Mesenchymal stem cell (in vitro differentiated cells and primary cell): ENCODE results near the gene EDEM1.
A peak's percentile ranks its signal among the peaks of the same experiment; 100 is the strongest.

Experiments used
- DNase-seq: peaks from one replicate; pipeline ENCODE4 v3.0.0-alpha.2; 2013
- H2AFZ ChIP-seq: one replicate; pipeline ENCODE4 v1.6.1; 2013; ENCODE audit warnings: low read depth, mild to moderate bottlenecking, control low read depth, inconsistent platforms, low read length, moderate library complexity
- H2AK5ac ChIP-seq: 2 replicates; pipeline ENCODE4 v1.6.1; 2013; ENCODE audit warnings: low read length, moderate library complexity, mild to moderate bottlenecking, inconsistent platforms; ENCODE audit not compliant: severe bottlenecking
- H2BK120ac ChIP-seq: one replicate; pipeline ENCODE4 v1.6.1; 2013; ENCODE audit warnings: low read depth, mild to moderate bottlenecking, inconsistent platforms, low read length, moderate library complexity
- H2BK12ac ChIP-seq, 2 experiments: one replicate each; pipeline ENCODE4 v1.6.1; 2013; ENCODE audit warnings: inconsistent platforms in 2 of 2, low read length in 2 of 2, mild to moderate bottlenecking in 2 of 2, moderate library complexity in 2 of 2, control low read depth in 1 of 2
- H2BK15ac ChIP-seq: one replicate; pipeline ENCODE4 v1.6.1; 2013; ENCODE audit warnings: mild to moderate bottlenecking, low read depth, inconsistent platforms; ENCODE audit not compliant: poor library complexity, severe bottlenecking
- H2BK5ac ChIP-seq: 2 replicates; pipeline ENCODE4 v1.6.1; 2013; ENCODE audit warnings: low read depth, mild to moderate bottlenecking, low read length, control low read depth, inconsistent platforms; ENCODE audit not compliant: poor library complexity, severe bottlenecking
- H3K14ac ChIP-seq, 2 experiments: one replicate each; pipeline ENCODE4 v1.6.1; 2013; ENCODE audit warnings: inconsistent platforms in 2 of 2, low read length in 2 of 2, control low read depth in 1 of 2, mild to moderate bottlenecking in 1 of 2, moderate library complexity in 1 of 2
- H3K18ac ChIP-seq, 2 experiments: one replicate each; pipeline ENCODE4 v1.6.1; 2013; ENCODE audit warnings: inconsistent platforms in 2 of 2, low read length in 2 of 2, control low read depth in 1 of 2, low read depth in 1 of 2, mild to moderate bottlenecking in 1 of 2
- H3K23ac ChIP-seq, 2 experiments: one replicate each; pipeline ENCODE4 v1.6.1; 2013; ENCODE audit warnings: inconsistent platforms in 2 of 2, low read length in 2 of 2, mild to moderate bottlenecking in 2 of 2, moderate library complexity in 2 of 2, control low read depth in 1 of 2
- H3K27ac ChIP-seq: 2 replicates; pipeline ENCODE4 v1.5.1; 2013; ENCODE audit warnings: mild to moderate bottlenecking, moderate library complexity, low read length, control low read depth, inconsistent platforms; ENCODE audit not compliant: poor library complexity, severe bottlenecking
- H3K27me3 ChIP-seq, 2 experiments: 2 replicates each; pipeline versions ENCODE4 v1.6.1 to v1.7.0; 2013; ENCODE audit warnings: low read length in 2 of 2, mild to moderate bottlenecking in 2 of 2, moderate library complexity in 2 of 2, control low read depth in 1 of 2, inconsistent platforms in 1 of 2; ENCODE audit not compliant: control insufficient read depth in 1 of 2, insufficient read depth in 1 of 2
- H3K36me3 ChIP-seq, 2 experiments: 2 replicates each; pipeline versions ENCODE4 v1.6.1 to v1.7.0; 2013; ENCODE audit warnings: low read length in 2 of 2, control low read depth in 1 of 2, inconsistent platforms in 1 of 2, low read depth in 1 of 2, mild to moderate bottlenecking in 1 of 2; ENCODE audit not compliant: insufficient read depth in 2 of 2, control insufficient read depth in 1 of 2
- H3K4ac ChIP-seq, 2 experiments: one replicate each; pipeline ENCODE4 v1.6.1; 2013; ENCODE audit warnings: inconsistent platforms in 2 of 2, low read length in 2 of 2, mild to moderate bottlenecking in 2 of 2, moderate library complexity in 2 of 2, control low read depth in 1 of 2, low read depth in 1 of 2
- H3K4me1 ChIP-seq: 2 replicates; pipeline ENCODE4 v1.6.1; 2013; ENCODE audit warnings: low read depth, low read length, control low read depth; ENCODE audit not compliant: control insufficient read depth, insufficient read depth
- H3K4me2 ChIP-seq: 2 replicates; pipeline ENCODE4 v1.6.1; 2013; ENCODE audit warnings: low read length, mild to moderate bottlenecking, inconsistent platforms; ENCODE audit not compliant: poor library complexity, severe bottlenecking
- H3K4me3 ChIP-seq, 2 experiments: 2 replicates each; pipeline versions ENCODE4 v1.5.1 to v1.7.0; 2013; ENCODE audit warnings: low read length in 2 of 2, mild to moderate bottlenecking in 2 of 2, control low read depth in 1 of 2, low read depth in 1 of 2; ENCODE audit not compliant: insufficient read depth in 1 of 2
- H3K79me1 ChIP-seq: replicated peaks from 2 replicates; pipeline ENCODE4 v1.6.1; 2013; ENCODE audit warnings: mild to moderate bottlenecking, control low read depth, low read length, inconsistent platforms; ENCODE audit not compliant: poor library complexity, severe bottlenecking
- H3K9ac ChIP-seq: 2 replicates; pipeline ENCODE4 v1.7.0; 2013; ENCODE audit warnings: mild to moderate bottlenecking, low read length, moderate library complexity
- H3K9me3 ChIP-seq: 2 replicates; pipeline ENCODE4 v1.7.0; 2013; ENCODE audit warnings: mild to moderate bottlenecking, low read length; ENCODE audit not compliant: control insufficient read depth
- H4K8ac ChIP-seq: one replicate; pipeline ENCODE4 v1.6.1; 2013; ENCODE audit warnings: inconsistent platforms, mild to moderate bottlenecking, low read length, moderate library complexity
- H4K91ac ChIP-seq: one replicate; pipeline ENCODE4 v1.6.1; 2013; ENCODE audit warnings: mild to moderate bottlenecking, low read length, inconsistent platforms
- WGBS: methylation state at CpG from one replicate; pipeline ENCODE4 v1.1.7; 2013; ENCODE audit warnings: mixed read lengths; 5-methylcytosine and 5-hydroxymethylcytosine counted together

Gene EDEM1

DNA sequence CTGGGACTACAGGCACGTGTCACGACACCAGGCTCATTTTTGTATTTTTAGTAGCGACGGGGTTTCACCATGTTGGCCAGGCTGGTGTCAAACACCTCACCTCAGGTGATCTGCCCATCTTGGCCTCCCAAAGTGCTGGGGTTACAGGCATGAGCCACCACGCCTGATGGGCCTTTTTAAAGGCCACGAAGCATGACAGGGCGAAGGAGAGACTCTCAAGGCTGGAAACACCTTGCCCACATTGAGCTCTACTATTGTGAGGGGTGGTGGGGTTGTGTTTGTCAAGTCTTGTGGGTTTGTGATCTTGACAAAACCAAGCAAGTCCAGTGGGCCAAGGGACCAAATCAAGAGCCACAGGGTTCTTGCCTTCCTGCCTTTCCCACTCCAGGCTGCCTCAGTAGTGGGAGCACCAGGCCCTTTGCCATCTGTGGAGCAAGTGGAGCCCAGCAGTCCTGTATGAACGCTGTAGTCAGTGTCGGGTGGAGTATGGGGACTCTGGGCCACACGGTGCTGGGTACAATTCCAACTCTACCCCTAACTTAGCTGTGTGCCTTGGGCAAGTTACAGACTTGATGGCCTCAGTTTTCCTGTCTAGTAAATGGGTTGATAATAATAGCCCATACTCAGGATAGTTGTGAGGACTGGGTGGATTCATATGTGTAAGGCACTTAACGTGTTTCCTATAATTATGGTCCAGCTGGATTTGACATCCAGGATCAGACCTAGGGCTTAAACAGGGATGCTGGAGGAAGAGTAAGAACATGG lies 33.3 kb downstream of the EDEM1 start:
- no peaks in the 10 kb centered on the region for H3K9me3 ChIP-seq
- no peak overlapping the region for H3K27ac ChIP-seq
- H3K36me3 ChIP-seq = peaks cover 17 to 24% of the 10 kb centered on the region in 2 experiments
- no peak overlapping the region for H2BK15ac ChIP-seq
- no peak overlapping the region for H2BK5ac ChIP-seq
- H3K23ac ChIP-seq = no peak overlapping the region
- DNase-seq = no peak
- peak overlapping the region in 1 of 2 experiments; percentile 16 for H3K18ac ChIP-seq
- no peak overlapping the region for H3K4ac ChIP-seq
- H3K4me3 ChIP-seq = no peak overlapping the region
- H2AK5ac ChIP-seq = no peak overlapping the region
- H4K8ac ChIP-seq = no peak overlapping the region
- peak overlapping the region in 1 of 2 experiments; percentile 31 for H2BK12ac ChIP-seq
- no peak overlapping the region for H2BK120ac ChIP-seq
- no peak overlapping the region for H4K91ac ChIP-seq
- no peak overlapping the region for H2AFZ ChIP-seq
- H3K9ac ChIP-seq = no peak overlapping the region
- no peak overlapping the region for H3K4me2 ChIP-seq
- no peak overlapping the region for H3K14ac ChIP-seq
- peaks cover 2% of the 10 kb centered on the region for H3K4me1 ChIP-seq
- H3K79me1 ChIP-seq = peaks cover 5% of the 10 kb centered on the region
- H3K27me3 ChIP-seq = no peaks in the 10 kb centered on the region
- over 99% methylated on average over 10 of the region's 11 CpGs for WGBS

DNA sequence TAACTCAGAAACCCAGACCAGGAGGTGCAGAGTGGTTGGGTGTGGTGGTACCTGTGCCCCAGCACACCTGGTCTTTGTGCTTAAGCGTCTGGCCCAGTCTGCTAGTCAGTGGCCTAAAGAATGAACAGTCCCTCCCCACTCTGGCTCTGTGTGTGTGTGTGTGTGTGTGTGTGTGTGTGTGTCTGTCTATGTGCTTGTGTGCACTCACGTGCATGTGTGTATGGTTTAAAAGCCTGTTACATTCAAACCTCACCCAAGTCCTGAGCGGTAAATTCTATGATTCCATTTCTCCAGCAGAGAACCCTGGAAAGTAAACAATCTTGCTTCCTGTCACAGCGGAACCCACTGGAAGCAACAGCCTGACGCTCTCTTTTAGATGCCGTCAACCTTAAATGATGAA lies 34.2 kb downstream of the EDEM1 start:
- H3K9ac ChIP-seq = no peak overlapping the region

DNA sequence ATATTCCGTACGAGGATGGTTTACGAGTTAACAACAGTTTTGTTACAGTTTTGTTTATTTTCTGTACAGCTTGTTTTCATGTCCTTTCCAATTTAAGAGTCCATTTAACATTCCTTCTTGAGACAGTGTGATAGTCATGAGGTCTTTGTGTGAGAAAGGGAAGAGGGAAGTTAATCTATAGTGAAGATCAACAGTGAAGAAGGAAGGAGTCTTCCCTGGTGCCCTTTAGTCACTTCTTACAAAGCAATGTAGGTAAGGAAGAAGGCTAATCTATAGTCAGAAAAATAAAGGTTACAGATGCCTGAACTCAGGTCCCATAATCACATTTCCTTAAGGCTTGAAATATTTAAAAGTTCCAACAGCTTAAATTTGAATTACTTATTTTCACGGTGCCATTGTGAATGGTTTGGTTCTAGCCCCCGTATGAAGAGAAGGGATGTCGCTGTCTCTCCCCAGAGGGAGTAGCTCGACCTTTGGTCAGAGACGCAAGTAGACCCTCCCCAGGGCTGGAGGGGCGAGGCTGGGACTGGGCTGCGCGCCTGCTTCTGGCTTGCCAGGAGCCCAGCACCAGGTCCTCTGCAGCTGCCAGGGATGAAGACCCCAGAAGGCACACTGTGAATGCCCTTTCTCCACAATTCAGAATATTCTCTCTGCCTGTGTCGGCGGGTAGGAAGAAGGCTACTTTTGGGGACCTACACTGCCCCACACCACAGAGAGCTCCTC lies 34.9 kb downstream of the EDEM1 start:
- no peak overlapping the region for H3K4me2 ChIP-seq
- no peak overlapping the region for H3K18ac ChIP-seq
- H3K27me3 ChIP-seq = no peaks in the 10 kb centered on the region
- H3K9me3 ChIP-seq = no peaks in the 10 kb centered on the region
- H3K4ac ChIP-seq = no peak overlapping the region
- no peak overlapping the region for H2AK5ac ChIP-seq
- no peak for DNase-seq
- no peak overlapping the region for H3K4me3 ChIP-seq
- H4K8ac ChIP-seq = no peak overlapping the region
- no peak overlapping the region for H2BK120ac ChIP-seq
- no peak overlapping the region for H2BK12ac ChIP-seq
- H3K79me1 ChIP-seq = peaks cover 5% of the 10 kb centered on the region
- H3K4me1 ChIP-seq = peaks cover 2% of the 10 kb centered on the region
- H2AFZ ChIP-seq = no peak overlapping the region
- H3K9ac ChIP-seq = no peak overlapping the region
- peak overlapping the region; percentile 25 for H4K91ac ChIP-seq
- H3K27ac ChIP-seq = no peak overlapping the region
- H3K36me3 ChIP-seq = peaks cover 9 to 16% of the 10 kb centered on the region in 2 experiments
- no peak overlapping the region for H3K14ac ChIP-seq
- H3K23ac ChIP-seq = no peak overlapping the region
- no peak overlapping the region for H2BK5ac ChIP-seq
- 85% methylated on average over 10 of the region's 13 CpGs for WGBS
- no peak overlapping the region for H2BK15ac ChIP-seq

More for the DNA sequence above, 34.2 kb downstream of the EDEM1 start:
- H3K36me3 ChIP-seq = peaks cover 16% of the 10 kb centered on the region in 2 experiments
- peak; percentile 39 for DNase-seq
- H2BK12ac ChIP-seq = no peak overlapping the region
- no peak overlapping the region for H3K23ac ChIP-seq
- no peak overlapping the region for H3K4me3 ChIP-seq
- H3K4ac ChIP-seq = no peak overlapping the region
- 40% methylated on average over 5 of the region's 6 CpGs for WGBS
- peaks cover 5% of the 10 kb centered on the region for H3K79me1 ChIP-seq
- H3K4me2 ChIP-seq = no peak overlapping the region
- H3K18ac ChIP-seq = peak overlapping the region; percentile 47 to 62
- no peak overlapping the region for H2AFZ ChIP-seq
- no peak overlapping the region for H2AK5ac ChIP-seq
- H3K14ac ChIP-seq = no peak overlapping the region
- H2BK15ac ChIP-seq = no peak overlapping the region
- H3K27me3 ChIP-seq = no peaks in the 10 kb centered on the region
- H4K91ac ChIP-seq = no peak overlapping the region
- no peak overlapping the region for H4K8ac ChIP-seq
- H3K4me1 ChIP-seq = peaks cover 2% of the 10 kb centered on the region
- H3K27ac ChIP-seq = no peak overlapping the region
- no peak overlapping the region for H2BK5ac ChIP-seq
- no peaks in the 10 kb centered on the region for H3K9me3 ChIP-seq
- H2BK120ac ChIP-seq = no peak overlapping the region

DNA sequence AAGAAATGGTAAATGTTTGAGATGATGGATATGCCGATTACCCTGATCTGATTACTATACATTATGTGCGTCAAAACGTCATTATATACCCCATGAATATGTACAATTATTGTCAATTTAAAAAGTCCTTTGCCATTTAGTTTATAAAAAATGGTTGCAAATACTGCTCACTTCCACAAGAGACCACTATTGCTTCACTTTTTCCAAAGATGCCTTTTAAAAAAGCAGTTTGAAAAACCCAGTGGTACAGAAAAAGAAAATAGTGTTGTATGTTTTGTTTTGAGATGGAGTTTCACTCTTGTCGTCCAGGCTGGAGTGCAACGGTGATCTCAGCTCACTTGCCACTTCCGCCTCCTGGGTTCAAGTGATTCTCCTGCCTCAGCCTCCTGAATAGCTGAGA lies 39.3 kb downstream of the EDEM1 start:
- Histone ChIP-seq H2AFZ (no peak overlapping the region), H2BK15ac (no peak overlapping the region), H4K8ac (no peak overlapping the region), H3K27me3 (peaks cover 7 to 20% of the 10 kb centered on the region in 2 experiments), H2BK5ac (no peak overlapping the region), H3K23ac (no peak overlapping the region), H2BK120ac (no peak overlapping the region), H2AK5ac (no peak overlapping the region), H3K4me2 (no peak overlapping the region), H2BK12ac (no peak overlapping the region), H3K4me1 (no peaks in the 10 kb centered on the region), H3K14ac (no peak overlapping the region), H4K91ac (no peak overlapping the region), H3K27ac (no peak overlapping the region), H3K18ac (no peak overlapping the region), H3K4me3 (no peak overlapping the region), H3K9me3 (no peaks in the 10 kb centered on the region), H3K4ac (no peak overlapping the region), H3K9ac (no peak overlapping the region), H3K36me3 (no peaks in the 10 kb centered on the region), H3K79me1 (no peaks in the 10 kb centered on the region)
- WGBS = 83% methylated on average over 3 of the region's 6 CpGs
- peak; percentile 41 for DNase-seq
